Activated CD8-positive, alpha-beta memory T cell treated with anti-CD3 and anti-CD28 coated beads, Interleukin-2, amount 50 U/mL, for 24 hours (primary cell): Measurements from ENCODE around the gene CACNA1A.
"Not testable (repeated sequence)": the region's sequence is repeated elsewhere in the genome, so short reads cannot be mapped to it uniquely, and the experiment has no call there.

Experiments
- DNase-seq: peaks from one replicate; pipeline ENCODE4 v3.0.0-alpha.2; 2020; ENCODE audit errors: extremely low read depth

The CACNA1A gene

GRCh38 chr19:13366529-13367143 is 139.6 kb downstream of the CACNA1A start:
- no peak for DNase-seq

GRCh38 chr19:13363954-13364353 is 142.3 kb downstream of the CACNA1A start:
- no peak for DNase-seq

- no peak for DNase-seq
These were observed 143.0 kb downstream of the CACNA1A start for GRCh38 chr19:13363245-13363644.

GRCh38 chr19:13362668-13363067 is 143.6 kb downstream of the CACNA1A start:
- DNase-seq = no peak

GRCh38 chr19:13361726-13362125 is 144.6 kb downstream of the CACNA1A start:
- DNase-seq = not testable (repeated sequence)

- DNase-seq = no peak
These were observed 149.5 kb downstream of the CACNA1A start for GRCh38 chr19:13356686-13357280.

GRCh38 chr19:13356185-13356584 is 150.1 kb downstream of the CACNA1A start:
- DNase-seq = no peak

GRCh38 chr19:13355356-13355755 is 150.9 kb downstream of the CACNA1A start:
- DNase-seq = no peak

- no peak for DNase-seq
These were observed 152.7 kb downstream of the CACNA1A start for GRCh38 chr19:13353625-13354024.

- DNase-seq = no peak
These were observed 155.5 kb downstream of the CACNA1A start for GRCh38 chr19:13350759-13351158.

GRCh38 chr19:13350072-13350471 is 156.2 kb downstream of the CACNA1A start:
- DNase-seq = no peak

GRCh38 chr19:13347367-13347766 is 158.9 kb downstream of the CACNA1A start:
- no peak for DNase-seq

GRCh38 chr19:13343514-13343913 is 162.8 kb downstream of the CACNA1A start:
- no peak for DNase-seq

GRCh38 chr19:13342672-13343071 is 163.6 kb downstream of the CACNA1A start:
- DNase-seq = no peak

GRCh38 chr19:13339869-13340268 is 166.4 kb downstream of the CACNA1A start:
- DNase-seq = no peak

GRCh38 chr19:13337181-13337580 is 169.1 kb downstream of the CACNA1A start:
- no peak for DNase-seq

GRCh38 chr19:13334801-13335481 is 171.3 kb downstream of the CACNA1A start:
- DNase-seq = no peak

GRCh38 chr19:13330285-13330684 is 176.0 kb downstream of the CACNA1A start:
- no peak for DNase-seq

- no peak for DNase-seq
These were observed 176.5 kb downstream of the CACNA1A start for GRCh38 chr19:13329766-13330165.

- DNase-seq = no peak
These were observed 178.0 kb downstream of the CACNA1A start for GRCh38 chr19:13328241-13328640.

- DNase-seq = no peak
These were observed 186.8 kb downstream of the CACNA1A start for GRCh38 chr19:13319526-13319925.

- DNase-seq = no peak
These were observed 188.1 kb downstream of the CACNA1A start for GRCh38 chr19:13318190-13318589.

- no peak for DNase-seq
These were observed 190.8 kb downstream of the CACNA1A start for GRCh38 chr19:13315495-13315894.
